Measurements from ENCODE around the gene STEAP3. TPM values are rescaled to one million over a fixed set of nuclear protein-coding genes. Genes with fewer than 3 reads are reported as not detected.

Gene STEAP3
- total RNA-seq, 2 donors from 2014 or later: 4.4 to 7.9 TPM

- no peak overlapping the region for H3K4me3 Mint-ChIP-seq
- 87% methylated on average over 5 of the region's 5 CpGs; no CpG with 5 or more reads in 1 of the 2 experiments for WGBS, 2 experiments (ENCODE audit: insufficient coverage in 1 of 2, insufficient read length in 1 of 2)
- Histone ChIP-seq H3K4me3 (ENCODE audit: low read length) (no peak overlapping the region), H3K4me1 (ENCODE audit: control insufficient read depth, insufficient read depth, low read length) (peaks cover 3% of the 10 kb centered on the region), H3K9ac (ENCODE audit: extremely low read depth, low read length, poor library complexity, severe bottlenecking) (no peak overlapping the region), H3K9me3 (ENCODE audit: control insufficient read depth, low read length) (no peaks in the 10 kb centered on the region), H3K27ac (ENCODE audit: low read depth, low read length) (no peak overlapping the region), H3K36me3 (ENCODE audit: control insufficient read depth, insufficient read depth, low read length) (no peaks in the 10 kb centered on the region), H3K27me3 (ENCODE audit: control insufficient read depth, insufficient read depth, low read length, poor library complexity, severe bottlenecking) (peaks cover 11% of the 10 kb centered on the region)
- DNase-seq: no peak
- H3K4me1 Mint-ChIP-seq: peaks cover 14% of the 10 kb centered on the region
- TF ChIP-seq, protein P1, sequence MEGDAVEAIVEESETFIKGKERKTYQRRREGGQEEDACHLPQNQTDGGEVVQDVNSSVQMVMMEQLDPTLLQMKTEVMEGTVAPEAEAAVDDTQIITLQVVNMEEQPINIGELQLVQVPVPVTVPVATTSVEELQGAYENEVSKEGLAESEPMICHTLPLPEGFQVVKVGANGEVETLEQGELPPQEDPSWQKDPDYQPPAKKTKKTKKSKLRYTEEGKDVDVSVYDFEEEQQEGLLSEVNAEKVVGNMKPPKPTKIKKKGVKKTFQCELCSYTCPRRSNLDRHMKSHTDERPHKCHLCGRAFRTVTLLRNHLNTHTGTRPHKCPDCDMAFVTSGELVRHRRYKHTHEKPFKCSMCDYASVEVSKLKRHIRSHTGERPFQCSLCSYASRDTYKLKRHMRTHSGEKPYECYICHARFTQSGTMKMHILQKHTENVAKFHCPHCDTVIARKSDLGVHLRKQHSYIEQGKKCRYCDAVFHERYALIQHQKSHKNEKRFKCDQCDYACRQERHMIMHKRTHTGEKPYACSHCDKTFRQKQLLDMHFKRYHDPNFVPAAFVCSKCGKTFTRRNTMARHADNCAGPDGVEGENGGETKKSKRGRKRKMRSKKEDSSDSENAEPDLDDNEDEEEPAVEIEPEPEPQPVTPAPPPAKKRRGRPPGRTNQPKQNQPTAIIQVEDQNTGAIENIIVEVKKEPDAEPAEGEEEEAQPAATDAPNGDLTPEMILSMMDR (conservative IDR thresholded peaks at IDR 0.05): no peak
- no peaks in the 10 kb centered on the region for H3K9me3 Mint-ChIP-seq
- no peaks in the 10 kb centered on the region for H3K36me3 Mint-ChIP-seq (ENCODE audit: low read depth)
- H3K27ac Mint-ChIP-seq: no peak overlapping the region
- H3K27me3 Mint-ChIP-seq (ENCODE audit: insufficient read depth): peaks cover 21% of the 10 kb centered on the region
Observed at GRCh38 chr2:119228136-119228535, 4.5 kb downstream of the STEAP3 start.

DNA sequence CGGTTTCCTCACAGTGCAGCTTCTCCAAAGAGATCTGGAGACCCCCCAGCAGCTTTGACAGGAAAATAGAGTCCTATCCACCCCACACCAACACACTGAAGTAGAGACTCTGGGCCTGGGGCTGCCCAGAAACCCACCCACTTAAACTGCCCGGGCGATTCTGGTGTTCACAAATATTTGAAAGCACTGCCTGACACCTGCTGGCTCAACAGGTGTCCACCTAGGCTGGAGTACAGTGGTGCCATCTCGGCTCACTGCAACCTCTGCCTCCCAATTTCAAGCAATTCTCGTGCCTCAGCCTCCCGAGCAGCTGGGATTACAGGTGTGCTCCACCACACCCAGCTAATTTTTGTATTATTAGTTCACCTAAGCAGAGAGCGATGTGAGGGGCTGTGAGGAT, 5.3 kb downstream of the STEAP3 start:
- Mint-ChIP-seq H3K27ac (no peak overlapping the region), H3K4me3 (no peak overlapping the region)
- TF ChIP-seq, protein P1 (conservative IDR thresholded peaks at IDR 0.05): no peak

GRCh38 chr2:119229716-119230115, 6.1 kb downstream of the STEAP3 start:
- H3K4me3 Mint-ChIP-seq: no peak overlapping the region
- H3K9me3 Mint-ChIP-seq: no peaks in the 10 kb centered on the region
- H3K36me3 ChIP-seq (ENCODE audit: control insufficient read depth, insufficient read depth, low read length): no peaks in the 10 kb centered on the region
- peaks cover 14% of the 10 kb centered on the region for H3K4me1 Mint-ChIP-seq
- peaks cover 3% of the 10 kb centered on the region for H3K4me1 ChIP-seq (ENCODE audit: control insufficient read depth, insufficient read depth, low read length)
- no peak overlapping the region for H3K4me3 ChIP-seq (ENCODE audit: low read length)
- peak overlapping the region; percentile 17 for H3K27ac Mint-ChIP-seq
- H3K27me3 Mint-ChIP-seq (ENCODE audit: insufficient read depth): peaks cover 16% of the 10 kb centered on the region
- no peaks in the 10 kb centered on the region for H3K36me3 Mint-ChIP-seq (ENCODE audit: low read depth)
- no peak overlapping the region for H3K27ac ChIP-seq (ENCODE audit: low read depth, low read length)
- H3K9me3 ChIP-seq (ENCODE audit: control insufficient read depth, low read length): no peaks in the 10 kb centered on the region
- TF ChIP-seq, protein P1 (conservative IDR thresholded peaks at IDR 0.05): no peak
- peaks cover 2% of the 10 kb centered on the region for H3K27me3 ChIP-seq (ENCODE audit: control insufficient read depth, insufficient read depth, low read length, poor library complexity, severe bottlenecking)
- no peak overlapping the region for H3K9ac ChIP-seq (ENCODE audit: extremely low read depth, low read length, poor library complexity, severe bottlenecking)
- no peak for DNase-seq
- 77 to 100% methylated on average over 1 to 3 of the region's 3 CpGs for WGBS, 2 experiments (ENCODE audit: insufficient coverage in 1 of 2, insufficient read length in 1 of 2)

More for the DNA sequence above, 5.3 kb downstream of the STEAP3 start:
- Histone ChIP-seq H3K9ac (ENCODE audit: extremely low read depth, low read length, poor library complexity, severe bottlenecking) (no peak overlapping the region), H3K27ac (ENCODE audit: low read depth, low read length) (no peak overlapping the region), H3K9me3 (ENCODE audit: control insufficient read depth, low read length) (no peaks in the 10 kb centered on the region), H3K4me1 (ENCODE audit: control insufficient read depth, insufficient read depth, low read length) (peaks cover 3% of the 10 kb centered on the region), H3K27me3 (ENCODE audit: control insufficient read depth, insufficient read depth, low read length, poor library complexity, severe bottlenecking) (peaks cover 10% of the 10 kb centered on the region), H3K4me3 (ENCODE audit: low read length) (no peak overlapping the region), H3K36me3 (ENCODE audit: control insufficient read depth, insufficient read depth, low read length) (no peaks in the 10 kb centered on the region)
- Mint-ChIP-seq H3K4me1 (peaks cover 14% of the 10 kb centered on the region), H3K36me3 (ENCODE audit: low read depth) (no peaks in the 10 kb centered on the region), H3K27me3 (ENCODE audit: insufficient read depth) (peaks cover 21% of the 10 kb centered on the region), H3K9me3 (no peaks in the 10 kb centered on the region)
- 94% methylated on average over 2 to 7 of the region's 7 CpGs for WGBS, 2 experiments (ENCODE audit: insufficient coverage in 1 of 2, insufficient read length in 1 of 2)
- no peak for DNase-seq
